GM12878 (cell line): ENCODE results near the gene RAET1E. TPM values are rescaled to one million over a fixed set of nuclear protein-coding genes. Genes with fewer than 3 reads are reported as not detected.
A peak's percentile ranks its signal among the peaks of the same experiment; 100 is the strongest.

Experiments used
- ATAC-seq: fragments of 200-7000 bp; cut with Tn5 transposase; 3 replicates; pipeline ENCODE4 v1.9.1; 2020; ENCODE audit warnings: mild to moderate bottlenecking, moderate library complexity
- BruUV-seq: library from RNA; stranded (reverse); fragments of 400-500 nt; replicated peaks from 2 replicates; lab custom pipeline; 2021; lab: Mats Ljungman, UMichigan
- CTCF ChIA-PET: fragments of 300-600 bp; sonication (Branson Sonifier 250); formaldehyde crosslinking; extraction: SDS; loops from one replicate; lab custom pipeline; 2021; ENCODE audit warnings: inconsistent platforms; lab: Yijun Ruan, JAX
- POLR2A ChIA-PET: fragments of 350-600 bp; formaldehyde crosslinking; extraction: SDS; loops from one replicate; lab custom pipeline; 2021; ENCODE audit warnings: inconsistent platforms; lab: Charles Lee
- RAD21 ChIA-PET: fragments of 300-600 bp; sonication (Branson Sonifier 250); formaldehyde crosslinking; loops from one replicate; lab custom pipeline; 2023; ENCODE audit warnings: antibody characterized with exemption; ENCODE audit not compliant: unreplicated experiment; lab: Charles Lee
- SMC1A ChIA-PET: fragments of 300-600 bp; sonication (Branson Sonifier 250); formaldehyde crosslinking; loops from one replicate; lab custom pipeline; 2023; ENCODE audit not compliant: unreplicated experiment, uncharacterized antibody; lab: Charles Lee
- DNase-seq: peaks from one replicate; pipeline ENCODE4 v3.0.0-alpha.2; 2011; ENCODE audit warnings: low read depth, low spot score
- FAIRE-seq: peaks from 3 replicates; lab custom pipeline; 2011; peaks lifted over from hg19 to GRCh38; lab: Jason Lieb, UNC
- H2AFZ ChIP-seq: 2 replicates; pipeline ENCODE4 v1.6.0; 2011; ENCODE audit warnings: low read depth, low read length, control low read depth; ENCODE audit not compliant: control insufficient read depth
- H3K27ac ChIP-seq: 2 replicates; pipeline ENCODE4 v1.5.1; 2011; ENCODE audit warnings: control low read depth; ENCODE audit not compliant: control insufficient read depth, insufficient read depth
- H3K27me3 ChIP-seq, 2 experiments: replicated peaks in 1 of 2; 2 replicates each; pipeline versions ENCODE4 v1.6.0 to v1.6.1; 2011; ENCODE audit warnings: low read length in 1 of 2; ENCODE audit not compliant: control insufficient read depth in 2 of 2, insufficient read depth in 2 of 2
- H3K36me3 ChIP-seq, 2 experiments: 2 replicates each; pipeline ENCODE4 v1.5.1; 2011; ENCODE audit warnings: low read length in 1 of 2; ENCODE audit not compliant: control insufficient read depth in 2 of 2, insufficient read depth in 2 of 2
- H3K4me1 ChIP-seq: 2 replicates; pipeline ENCODE4 v1.6.1; 2011; ENCODE audit warnings: mild to moderate bottlenecking, low read length, moderate library complexity, mixed read lengths; ENCODE audit not compliant: control insufficient read depth, insufficient read depth
- H3K4me2 ChIP-seq: 2 replicates; pipeline ENCODE4 v1.6.0; 2011; ENCODE audit warnings: control low read depth; ENCODE audit not compliant: control insufficient read depth, insufficient read depth
- H3K4me3 ChIP-seq: fragments of 200-600 bp; sonication (generic); 2 replicates; pipeline ENCODE4 v1.5.1; 2016
- H3K79me2 ChIP-seq: 2 replicates; pipeline ENCODE4 v1.6.0; 2011; ENCODE audit warnings: low read length; ENCODE audit not compliant: control insufficient read depth, insufficient read depth
- H3K9ac ChIP-seq: 2 replicates; pipeline ENCODE4 v1.8.0; 2011; ENCODE audit warnings: low read length, control low read depth, mixed read lengths; ENCODE audit not compliant: control insufficient read depth, insufficient read depth
- H3K9me3 ChIP-seq: replicated peaks from 3 replicates; pipeline ENCODE4 v1.5.1; 2011; ENCODE audit warnings: mild to moderate bottlenecking, low read length; ENCODE audit not compliant: control insufficient read depth, insufficient read depth
- H4K20me1 ChIP-seq: 2 replicates; pipeline ENCODE4 v1.6.0; 2011; ENCODE audit not compliant: control insufficient read depth, insufficient read depth
- BHLHE40 ChIP-seq, 2 experiments: fragments of 450-650 bp in 1 of 2; IDR thresholded peaks; 2 replicates each; pipeline ENCODE4 v1.6.1; 2011 to 2017; ENCODE audit warnings: low read depth in 2 of 2, borderline replicate concordance in 1 of 2, improper control_type of control experiment in 1 of 2, low read length in 1 of 2, mild to moderate bottlenecking in 1 of 2
- PAX5 ChIP-seq: IDR thresholded peaks from 2 replicates; pipeline ENCODE4 v1.6.1; 2011; ENCODE audit warnings: low read depth, low read length, borderline replicate concordance
- RAD21 ChIP-seq: IDR thresholded peaks from 2 replicates; pipeline ENCODE4 v1.6.1; 2011; ENCODE audit warnings: mild to moderate bottlenecking, low read depth, low read length, moderate library complexity; ENCODE audit not compliant: insufficient read depth
- SMC3 ChIP-seq: IDR thresholded peaks from 2 replicates; pipeline ENCODE4 v1.6.1; 2011; ENCODE audit warnings: low read length, improper control_type of control experiment, borderline replicate concordance
- SREBF1 ChIP-seq: IDR thresholded peaks from 2 replicates; pipeline ENCODE4 v1.6.1; 2012; ENCODE audit warnings: mild to moderate bottlenecking, low read length
- SRF ChIP-seq, 2 experiments: IDR thresholded peaks; 2 replicates each; pipeline ENCODE4 v1.6.1; 2011; ENCODE audit warnings: low read depth in 2 of 2, low read length in 2 of 2, mild to moderate bottlenecking in 1 of 2, moderate library complexity in 1 of 2
- YY1 ChIP-seq: IDR thresholded peaks from 2 replicates; pipeline ENCODE4 v1.6.1; 2011; ENCODE audit warnings: low read depth, mild to moderate bottlenecking, low read length
- WGBS: methylation state at CpG from one replicate; pipeline ENCODE4 v1.1.6; 2016; ENCODE audit warnings: low lambda C conversion rate; ENCODE audit not compliant: insufficient replicate concordance, insufficient coverage; ENCODE audit errors: missing lambda C conversion rate; 5-methylcytosine and 5-hydroxymethylcytosine counted together
- in situ Hi-C: fragments of 300-500 bp; cut with MboI; formaldehyde crosslinking; loops from 9 replicates; pipeline ENCODE4 v1.14.3; 2018; ENCODE audit warnings: mixed read lengths
- intact Hi-C: fragments of 100-400 bp; cut with micrococcal nuclease; formaldehyde crosslinking; loops from one replicate; pipeline ENCODE4 v1.14.2; 2022; ENCODE audit not compliant: unreplicated experiment
- polyA plus RNA-seq, 11 experiments: library from polyadenylated mRNA; depleted of rRNA in 4 of 11; unstranded in 6 of 11; stranded (reverse) in 5 of 11; fragments of >200 nt; fragmentation: Nextera tagmentation in 4 of 11; fragmentation: Illumina TruSeq in 1 of 11; extraction: Ambion mirVana in 4 of 11; extraction: Trizol in 1 of 11; gene quantifications; 1 replicate in 1 of 11; 2 replicates in 10 of 11; pipeline versions ENCODE4 v1.2.1 to v1.2.3, GENCODE V29; 2011 to 2016; ENCODE audit warnings: inconsistent platforms in 2 of 11, missing spikeins in 2 of 11, low read depth in 1 of 11
- total RNA-seq, 4 experiments: library from RNA; depleted of rRNA in 3 of 4; stranded (reverse); fragments of >200 nt in 3 of 4; fragmentation: Illumina TruSeq in 1 of 4; extraction: Trizol in 1 of 4; gene quantifications; 2 replicates each; pipeline versions ENCODE4 v1.2.1 to v1.2.3, GENCODE V29; 2013 to 2021
- TF ChIP-seq, protein P1 (sequence below), 3 experiments: IDR thresholded peaks in 2 of 3; conservative IDR thresholded peaks in 1 of 3; 2 replicates each; pipeline ENCODE4 v1.5.1; 2011; ENCODE audit warnings: low read depth in 3 of 3, low read length in 3 of 3, mild to moderate bottlenecking in 3 of 3, control low read depth in 2 of 3, moderate library complexity in 2 of 3, inconsistent platforms in 1 of 3, mixed read lengths in 1 of 3; ENCODE audit not compliant: control insufficient read depth in 2 of 3, insufficient read depth in 1 of 3; ENCODE audit errors: extremely low read depth in 1 of 3
- TF ChIP-seq, protein P2 (sequence below): IDR thresholded peaks from 2 replicates; pipeline ENCODE4 v1.6.1; 2012; ENCODE audit warnings: improper control_type of control experiment, low read depth, low read length; ENCODE audit not compliant: insufficient replicate concordance
- TF ChIP-seq, protein P3 (sequence below): fragments of 450-650 bp; IDR thresholded peaks from 2 replicates; pipeline ENCODE4 v1.6.1; 2017; ENCODE audit warnings: borderline replicate concordance

The RAET1E gene
- total and polyA plus RNA-seq, 10 of the 15 experiments (the other 5 are each of a cell fraction or from before 2014, with no cell fraction given), result not detected

DNA sequence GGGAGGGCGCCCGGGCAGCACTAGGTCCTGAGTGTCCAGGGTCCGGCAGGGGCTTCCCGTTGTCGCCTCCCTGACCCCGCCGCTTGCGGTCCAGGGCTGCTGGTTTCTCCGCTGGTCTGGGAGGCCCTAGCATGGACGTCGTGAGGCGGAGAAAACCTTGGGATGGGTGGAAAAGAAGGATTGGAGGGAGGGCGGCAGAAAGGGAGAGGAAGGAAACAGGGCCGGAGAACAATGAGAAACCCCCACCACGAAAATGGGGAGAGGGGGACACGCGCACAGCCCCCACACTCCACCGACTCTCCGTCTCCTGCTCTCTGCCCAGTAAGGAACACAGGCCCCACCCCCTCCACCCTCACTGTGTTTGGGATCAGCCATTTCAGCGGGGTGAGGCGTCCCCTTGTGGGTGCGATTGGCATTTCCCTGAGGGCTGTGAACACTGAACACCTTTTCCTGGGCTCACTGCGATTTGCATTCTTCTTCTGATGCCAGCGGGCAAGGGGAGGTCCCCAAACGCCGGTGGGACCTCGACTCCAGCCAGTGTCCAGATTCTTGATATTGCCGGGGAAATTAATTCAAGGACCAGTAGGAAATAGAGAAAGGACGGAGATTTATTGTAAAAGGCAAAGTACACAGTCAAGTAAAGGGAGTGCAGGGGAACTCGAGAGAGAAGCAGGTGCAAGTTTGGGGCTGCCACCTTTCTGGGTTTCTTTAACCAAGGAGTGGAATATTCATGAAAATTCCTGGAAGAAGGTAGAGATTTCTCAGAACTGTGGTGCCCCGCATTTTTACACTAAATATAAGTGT is 28.3 kb upstream of the RAET1E start:
- Histone ChIP-seq H2AFZ (no peak overlapping the region), H3K27ac (no peak overlapping the region), H3K4me2 (no peak overlapping the region), H3K4me1 (no peaks in the 10 kb centered on the region), H4K20me1 (no peaks in the 10 kb centered on the region; the same call in 1 of the 2 replicates), H3K4me3 (no peak overlapping the region)
- ChIA-PET POLR2A (no interaction called here), RAD21 (no interaction called here), CTCF (interaction anchor here (1.4 kb wide), 1 partner anchor 91 kb away, joined by 6 read pairs; no protein-coding TSS in a partner anchor)
- ATAC-seq, result peak; percentile 97
- intact Hi-C loops, result loop anchor here (1.0 kb wide), 1 partner anchor 92 kb away; no protein-coding TSS in a partner anchor
- TF ChIP-seq SMC3, result peak; percentile 60; the same call in 1 of the 2 replicates
- TF ChIP-seq YY1, result peak; percentile 66
- TF ChIP-seq, protein P1, sequence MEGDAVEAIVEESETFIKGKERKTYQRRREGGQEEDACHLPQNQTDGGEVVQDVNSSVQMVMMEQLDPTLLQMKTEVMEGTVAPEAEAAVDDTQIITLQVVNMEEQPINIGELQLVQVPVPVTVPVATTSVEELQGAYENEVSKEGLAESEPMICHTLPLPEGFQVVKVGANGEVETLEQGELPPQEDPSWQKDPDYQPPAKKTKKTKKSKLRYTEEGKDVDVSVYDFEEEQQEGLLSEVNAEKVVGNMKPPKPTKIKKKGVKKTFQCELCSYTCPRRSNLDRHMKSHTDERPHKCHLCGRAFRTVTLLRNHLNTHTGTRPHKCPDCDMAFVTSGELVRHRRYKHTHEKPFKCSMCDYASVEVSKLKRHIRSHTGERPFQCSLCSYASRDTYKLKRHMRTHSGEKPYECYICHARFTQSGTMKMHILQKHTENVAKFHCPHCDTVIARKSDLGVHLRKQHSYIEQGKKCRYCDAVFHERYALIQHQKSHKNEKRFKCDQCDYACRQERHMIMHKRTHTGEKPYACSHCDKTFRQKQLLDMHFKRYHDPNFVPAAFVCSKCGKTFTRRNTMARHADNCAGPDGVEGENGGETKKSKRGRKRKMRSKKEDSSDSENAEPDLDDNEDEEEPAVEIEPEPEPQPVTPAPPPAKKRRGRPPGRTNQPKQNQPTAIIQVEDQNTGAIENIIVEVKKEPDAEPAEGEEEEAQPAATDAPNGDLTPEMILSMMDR (IDR thresholded peaks at IDR 0.05 in 2 of 3, conservative IDR thresholded peaks at IDR 0.05 in 1 of 3; ENCODE audit: control insufficient read depth in 2 of 3, extremely low read depth in 1 of 3, insufficient read depth in 1 of 3, low read depth in 3 of 3, low read length in 3 of 3), result peak; percentile 58 to 70 (median 65)
- no peak for TF ChIP-seq BHLHE40 (IDR thresholded peaks at IDR 0.05; ENCODE audit: borderline replicate concordance in 1 of 2, low read depth in 2 of 2, low read length in 1 of 2)
- TF ChIP-seq SRF (IDR thresholded peaks at IDR 0.05; ENCODE audit: low read depth in 2 of 2, low read length in 2 of 2), result no peak
- TF ChIP-seq, protein P2, sequence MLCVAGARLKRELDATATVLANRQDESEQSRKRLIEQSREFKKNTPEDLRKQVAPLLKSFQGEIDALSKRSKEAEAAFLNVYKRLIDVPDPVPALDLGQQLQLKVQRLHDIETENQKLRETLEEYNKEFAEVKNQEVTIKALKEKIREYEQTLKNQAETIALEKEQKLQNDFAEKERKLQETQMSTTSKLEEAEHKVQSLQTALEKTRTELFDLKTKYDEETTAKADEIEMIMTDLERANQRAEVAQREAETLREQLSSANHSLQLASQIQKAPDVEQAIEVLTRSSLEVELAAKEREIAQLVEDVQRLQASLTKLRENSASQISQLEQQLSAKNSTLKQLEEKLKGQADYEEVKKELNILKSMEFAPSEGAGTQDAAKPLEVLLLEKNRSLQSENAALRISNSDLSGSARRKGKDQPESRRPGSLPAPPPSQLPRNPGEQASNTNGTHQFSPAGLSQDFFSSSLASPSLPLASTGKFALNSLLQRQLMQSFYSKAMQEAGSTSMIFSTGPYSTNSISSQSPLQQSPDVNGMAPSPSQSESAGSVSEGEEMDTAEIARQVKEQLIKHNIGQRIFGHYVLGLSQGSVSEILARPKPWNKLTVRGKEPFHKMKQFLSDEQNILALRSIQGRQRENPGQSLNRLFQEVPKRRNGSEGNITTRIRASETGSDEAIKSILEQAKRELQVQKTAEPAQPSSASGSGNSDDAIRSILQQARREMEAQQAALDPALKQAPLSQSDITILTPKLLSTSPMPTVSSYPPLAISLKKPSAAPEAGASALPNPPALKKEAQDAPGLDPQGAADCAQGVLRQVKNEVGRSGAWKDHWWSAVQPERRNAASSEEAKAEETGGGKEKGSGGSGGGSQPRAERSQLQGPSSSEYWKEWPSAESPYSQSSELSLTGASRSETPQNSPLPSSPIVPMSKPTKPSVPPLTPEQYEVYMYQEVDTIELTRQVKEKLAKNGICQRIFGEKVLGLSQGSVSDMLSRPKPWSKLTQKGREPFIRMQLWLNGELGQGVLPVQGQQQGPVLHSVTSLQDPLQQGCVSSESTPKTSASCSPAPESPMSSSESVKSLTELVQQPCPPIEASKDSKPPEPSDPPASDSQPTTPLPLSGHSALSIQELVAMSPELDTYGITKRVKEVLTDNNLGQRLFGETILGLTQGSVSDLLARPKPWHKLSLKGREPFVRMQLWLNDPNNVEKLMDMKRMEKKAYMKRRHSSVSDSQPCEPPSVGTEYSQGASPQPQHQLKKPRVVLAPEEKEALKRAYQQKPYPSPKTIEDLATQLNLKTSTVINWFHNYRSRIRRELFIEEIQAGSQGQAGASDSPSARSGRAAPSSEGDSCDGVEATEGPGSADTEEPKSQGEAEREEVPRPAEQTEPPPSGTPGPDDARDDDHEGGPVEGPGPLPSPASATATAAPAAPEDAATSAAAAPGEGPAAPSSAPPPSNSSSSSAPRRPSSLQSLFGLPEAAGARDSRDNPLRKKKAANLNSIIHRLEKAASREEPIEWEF, result no peak
- TF ChIP-seq, protein P3, sequence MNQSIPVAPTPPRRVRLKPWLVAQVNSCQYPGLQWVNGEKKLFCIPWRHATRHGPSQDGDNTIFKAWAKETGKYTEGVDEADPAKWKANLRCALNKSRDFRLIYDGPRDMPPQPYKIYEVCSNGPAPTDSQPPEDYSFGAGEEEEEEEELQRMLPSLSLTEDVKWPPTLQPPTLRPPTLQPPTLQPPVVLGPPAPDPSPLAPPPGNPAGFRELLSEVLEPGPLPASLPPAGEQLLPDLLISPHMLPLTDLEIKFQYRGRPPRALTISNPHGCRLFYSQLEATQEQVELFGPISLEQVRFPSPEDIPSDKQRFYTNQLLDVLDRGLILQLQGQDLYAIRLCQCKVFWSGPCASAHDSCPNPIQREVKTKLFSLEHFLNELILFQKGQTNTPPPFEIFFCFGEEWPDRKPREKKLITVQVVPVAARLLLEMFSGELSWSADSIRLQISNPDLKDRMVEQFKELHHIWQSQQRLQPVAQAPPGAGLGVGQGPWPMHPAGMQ, result no peak
- no peak for TF ChIP-seq SREBF1
- TF ChIP-seq PAX5, result no peak
- TF ChIP-seq RAD21, result peak; percentile 74
- TF ChIP-seq, all 136 proteins: peak for 4
- WGBS, result 2% methylated on average over 30 of the region's 31 CpGs
- DNase-seq (no peak), FAIRE-seq (no peak)
- in situ Hi-C loops, result loop anchor here (5.0 kb wide), 1 partner anchor 94 kb away; no protein-coding TSS in a partner anchor
- Histone ChIP-seq H3K27me3 (peaks cover 8 to 17% of the 10 kb centered on the region in 2 experiments), H3K9ac (no peak overlapping the region), H3K79me2 (no peaks in the 10 kb centered on the region), H3K9me3 (no peaks in the 10 kb centered on the region; the same call in 2 of the 3 replicates), H3K36me3 (no peaks in the 10 kb centered on the region)
- SMC1A ChIA-PET, result no interaction called here
- no TSS peak for BruUV-seq
